WTC11 (cell line): ENCODE results near the gene MUC6. TPM values are rescaled to one million over a fixed set of nuclear protein-coding genes. Genes with fewer than 3 reads are reported as not detected.

Experiments
- ATAC-seq: fragments of 200-7000 bp; cut with Tn5 transposase; 2 replicates; pipeline ENCODE4 v1.10.0; 2021; ENCODE audit warnings: mild to moderate bottlenecking, moderate library complexity
- CTCF ChIA-PET: fragments of 300-600 bp; sonication (Branson Sonifier 250); formaldehyde crosslinking; loops from one replicate; lab custom pipeline; 2021; ENCODE audit warnings: antibody characterized with exemption; lab: Charles Lee
- POLR2A ChIA-PET: fragments of 350-600 bp; sonication (Branson Sonifier 250); formaldehyde crosslinking; loops from one replicate; lab custom pipeline; 2021; ENCODE audit warnings: antibody characterized with exemption; lab: Charles Lee
- DNase-seq: peaks from one replicate; pipeline ENCODE4 v3.0.0; 2021; ENCODE audit warnings: low spot score
- H3K27ac Mint-ChIP-seq: 2 replicates; pipeline ENCODE4 v1.8.0; 2021; ENCODE audit warnings: mixed read lengths
- H3K27me3 Mint-ChIP-seq: 2 replicates; pipeline ENCODE4 v1.8.0; 2021; ENCODE audit warnings: low read depth, mild to moderate bottlenecking, moderate library complexity, mixed read lengths
- H3K36me3 Mint-ChIP-seq: 2 replicates; pipeline ENCODE4 v1.8.0; 2021; ENCODE audit warnings: mixed read lengths
- H3K4me1 Mint-ChIP-seq: 2 replicates; pipeline ENCODE4 v1.8.0; 2022; ENCODE audit warnings: mixed read lengths
- H3K4me3 Mint-ChIP-seq: 2 replicates; pipeline ENCODE4 v1.8.0; 2021; ENCODE audit warnings: mild to moderate bottlenecking, moderate library complexity, mixed read lengths
- H3K9me3 Mint-ChIP-seq: 2 replicates; pipeline ENCODE4 v1.8.0; 2021; ENCODE audit warnings: mixed read lengths
- AFF4 ChIP-seq: sonication (generic); formaldehyde crosslinking; IDR thresholded peaks from 2 replicates; pipeline ENCODE4 v1.8.1; 2023; ENCODE audit warnings: mild to moderate bottlenecking, missing genetic modification reagents, borderline replicate concordance
- ATF3 ChIP-seq: sonication (generic); formaldehyde crosslinking; conservative IDR thresholded peaks from 2 replicates; pipeline ENCODE4 v1.8.1; 2022; ENCODE audit warnings: mild to moderate bottlenecking, missing genetic modification reagents
- CBFB ChIP-seq: sonication (generic); formaldehyde crosslinking; IDR thresholded peaks from 2 replicates; pipeline ENCODE4 v1.8.1; 2022; ENCODE audit warnings: mild to moderate bottlenecking, low read depth, missing genetic modification reagents
- E2F1 ChIP-seq: sonication (generic); formaldehyde crosslinking; IDR thresholded peaks from 2 replicates; pipeline ENCODE4 v1.8.0; 2022; ENCODE audit warnings: mild to moderate bottlenecking, missing genetic modification reagents
- ELF4 ChIP-seq: sonication (generic); formaldehyde crosslinking; IDR thresholded peaks from 2 replicates; pipeline ENCODE4 v1.8.1; 2022; ENCODE audit warnings: low read depth, mild to moderate bottlenecking, moderate library complexity, missing genetic modification reagents
- FOXJ3 ChIP-seq: sonication (generic); formaldehyde crosslinking; IDR thresholded peaks from 2 replicates; pipeline ENCODE4 v1.9.0; 2021; ENCODE audit warnings: missing genetic modification reagents, mild to moderate bottlenecking, borderline replicate concordance
- HMGA2 ChIP-seq: fragments of 250-450 bp; sonication (Bioruptor Pico); IDR thresholded peaks from 2 replicates; pipeline ENCODE4 v1.4.0; 2021; ENCODE audit warnings: mild to moderate bottlenecking, moderate library complexity
- KAT7 ChIP-seq: sonication (generic); formaldehyde crosslinking; IDR thresholded peaks from 2 replicates; pipeline ENCODE4 v1.8.1; 2023; ENCODE audit warnings: missing genetic modification reagents, mild to moderate bottlenecking, borderline replicate concordance
- MLX ChIP-seq: sonication (generic); formaldehyde crosslinking; IDR thresholded peaks from 2 replicates; pipeline ENCODE4 v1.8.1; 2023; ENCODE audit warnings: mild to moderate bottlenecking, missing genetic modification reagents, moderate library complexity
- NFE2L1 ChIP-seq: sonication (generic); formaldehyde crosslinking; IDR thresholded peaks from 2 replicates; pipeline ENCODE4 v1.8.1; 2023; ENCODE audit warnings: missing genetic modification reagents
- RELA ChIP-seq: sonication (generic); formaldehyde crosslinking; IDR thresholded peaks from 2 replicates; pipeline ENCODE4 v1.8.1; 2022; ENCODE audit warnings: missing genetic modification reagents, mild to moderate bottlenecking, borderline replicate concordance
- RORB ChIP-seq: fragments of 250-450 bp; sonication (Bioruptor Pico); IDR thresholded peaks from 2 replicates; pipeline ENCODE4 v1.9.0; 2021; ENCODE audit warnings: mild to moderate bottlenecking
- SMAD3 ChIP-seq: sonication (generic); formaldehyde crosslinking; IDR thresholded peaks from 2 replicates; pipeline ENCODE4 v1.8.0; 2022; ENCODE audit warnings: missing genetic modification reagents, mild to moderate bottlenecking, borderline replicate concordance
- SMAD4 ChIP-seq: sonication (generic); formaldehyde crosslinking; IDR thresholded peaks from 2 replicates; pipeline ENCODE4 v1.8.0; 2022; ENCODE audit warnings: mild to moderate bottlenecking, missing genetic modification reagents
- SOX15 ChIP-seq: fragments of 250-450 bp; sonication (Bioruptor Pico); IDR thresholded peaks from 2 replicates; pipeline ENCODE4 v1.9.0; 2021; ENCODE audit warnings: mild to moderate bottlenecking
- ZNF263 ChIP-seq: sonication (generic); formaldehyde crosslinking; IDR thresholded peaks from 2 replicates; pipeline ENCODE4 v1.8.1; 2022; ENCODE audit warnings: low read depth, mild to moderate bottlenecking, moderate library complexity, missing genetic modification reagents
- ZNF317 ChIP-seq: sonication (generic); formaldehyde crosslinking; IDR thresholded peaks from 2 replicates; pipeline ENCODE4 v1.8.1; 2023; ENCODE audit warnings: low read depth, mild to moderate bottlenecking, moderate library complexity, missing genetic modification reagents, borderline replicate concordance
- ZNF423 ChIP-seq: fragments of 250-450 bp; sonication (Bioruptor Pico); IDR thresholded peaks from 2 replicates; pipeline ENCODE4 v2.1.2; 2022; ENCODE audit warnings: mild to moderate bottlenecking, moderate library complexity
- ZNF512 ChIP-seq: sonication (generic); formaldehyde crosslinking; IDR thresholded peaks from 2 replicates; pipeline ENCODE4 v1.8.1; 2022; ENCODE audit warnings: missing genetic modification reagents, borderline replicate concordance
- total RNA-seq: library from RNA; stranded (reverse); gene quantifications from 3 replicates; pipeline ENCODE4 v1.2.3, GENCODE V29; 2021

MUC6 gene
- total RNA-seq, 1 experiment from 2014 or later, result 0.13 TPM

- TF ChIP-seq ZNF512 (CRISPR knock-in tag), result no peak
- no peak for TF ChIP-seq ELF4
Measured at GRCh38 chr11:1032310-1032891, 4.1 kb downstream of the MUC6 start (continued).

GRCh38 chr11:1031121-1031899 lies 5.2 kb downstream of the MUC6 start:
- H3K36me3 Mint-ChIP-seq, result no peaks in the 10 kb centered on the region
- H3K9me3 Mint-ChIP-seq, result peaks cover 6% of the 10 kb centered on the region
- ChIA-PET CTCF (no interaction called here), POLR2A (no interaction called here)
- no peak overlapping the region for H3K4me3 Mint-ChIP-seq
- TF ChIP-seq FOXJ3 (CRISPR knock-in tag), result no peak
- no peak for TF ChIP-seq CBFB (CRISPR knock-in tag)
- no peak for TF ChIP-seq HMGA2 (CRISPR knock-in tag)
- no peak for TF ChIP-seq SOX15
- TF ChIP-seq NFE2L1 (CRISPR knock-in tag), result no peak
- TF ChIP-seq RELA, result no peak
- TF ChIP-seq E2F1, result no peak
- TF ChIP-seq MLX, result no peak
- TF ChIP-seq RORB, result no peak
- TF ChIP-seq ZNF317 (CRISPR knock-in tag), result no peak
- TF ChIP-seq SMAD3 (CRISPR knock-in tag), result no peak
- no peak for TF ChIP-seq KAT7 (CRISPR knock-in tag)
- TF ChIP-seq SMAD4 (CRISPR knock-in tag), result no peak
- no peak for TF ChIP-seq ZNF263 (CRISPR knock-in tag)
- TF ChIP-seq ZNF423 (CRISPR knock-in tag), result no peak
- no peak for TF ChIP-seq ATF3 (CRISPR knock-in tag)
- TF ChIP-seq AFF4 (CRISPR knock-in tag), result no peak
- TF ChIP-seq, all 79 proteins: peak for 0
- Mint-ChIP-seq H3K4me1 (no peaks in the 10 kb centered on the region), H3K27me3 (no peaks in the 10 kb centered on the region), H3K27ac (peak overlapping the region; percentile 38)
- DNase-seq (no peak), ATAC-seq (no peak)
